Spleen (tissue), 11 donors: ENCODE data around the gene LOX. TPM values are rescaled to one million over a fixed set of nuclear protein-coding genes. Genes with fewer than 3 reads are reported as not detected.

Experiments used
- DNase-seq: peaks from one replicate; pipeline ENCODE4 v3.0.0-alpha.2; 2020
- H3K27ac ChIP-seq, 8 donors: fragments of 200-600 bp; sonication (generic) in 7 of 8; 1 replicate in 4 of 8; 2 replicates in 4 of 8; pipeline versions ENCODE4 v1.5.0 to v1.8.0; 2016 to 2021; ENCODE audit warnings: inconsistent platforms in 4 of 8, mild to moderate bottlenecking in 4 of 8, moderate library complexity in 1 of 8
- H3K27me3 ChIP-seq, 7 donors: fragments of 200-600 bp; sonication (generic) in 6 of 7; replicated peaks in 1 of 7; 1 replicate in 4 of 7; 2 replicates in 3 of 7; pipeline versions ENCODE4 v1.5.0 to v1.8.0; 2016 to 2021; ENCODE audit warnings: inconsistent platforms in 3 of 7, mild to moderate bottlenecking in 1 of 7
- H3K36me3 ChIP-seq, 6 donors: fragments of 200-600 bp; sonication (generic) in 5 of 6; 1 replicate in 4 of 6; 2 replicates in 2 of 6; pipeline versions ENCODE4 v1.5.0 to v1.8.0; 2016 to 2021; ENCODE audit warnings: inconsistent platforms in 2 of 6
- H3K4me1 ChIP-seq, 6 donors: fragments of 200-600 bp; sonication (generic) in 5 of 6; 1 replicate in 3 of 6; 2 replicates in 3 of 6; pipeline versions ENCODE4 v1.5.0 to v1.8.0; 2016 to 2021; ENCODE audit warnings: inconsistent platforms in 3 of 6
- H3K4me3 ChIP-seq, 8 donors: fragments of 200-600 bp; sonication (generic) in 7 of 8; 1 replicate in 4 of 8; 2 replicates in 4 of 8; pipeline versions ENCODE4 v1.5.0 to v1.8.0; 2016 to 2021; ENCODE audit warnings: inconsistent platforms in 4 of 8, mild to moderate bottlenecking in 4 of 8, moderate library complexity in 2 of 8
- H3K9me3 ChIP-seq, 8 donors: fragments of 200-600 bp; sonication (generic) in 7 of 8; 1 replicate in 4 of 8; 2 replicates in 4 of 8; pipeline versions ENCODE4 v1.5.0 to v1.8.0; 2016 to 2021; ENCODE audit warnings: inconsistent platforms in 4 of 8
- POLR2A ChIP-seq, 3 donors: fragments of 450-650 bp; IDR thresholded peaks; one replicate each; pipeline ENCODE4 v1.5.1; 2017; ENCODE audit warnings: antibody characterized with exemption in 3 of 3, mild to moderate bottlenecking in 1 of 3
- POLR2AphosphoS5 ChIP-seq, 3 donors: sonication (generic); formaldehyde crosslinking; IDR thresholded peaks; one replicate each; pipeline ENCODE4 v1.5.1; 2017; ENCODE audit warnings: antibody characterized with exemption in 3 of 3
- WGBS, 5 donors: extraction: QIAGEN DNeasy Blood & Tissue Kit in 3 of 5; methylation state at CpG; one replicate each; pipeline versions ENCODE4 v1.1.5 to v1.1.7; 2013 to 2018; 5-methylcytosine and 5-hydroxymethylcytosine counted together
- intact Hi-C: fragments of 100-400 bp; cut with DNase I; formaldehyde crosslinking; loops from one replicate; pipeline ENCODE4 v1.15.0; 2023; ENCODE audit warnings: low total_unique reads
- polyA plus RNA-seq, 3 donors: library from polyadenylated mRNA; stranded (reverse); fragments of 200-250 nt; gene quantifications; one replicate each; pipeline ENCODE4 v1.2.1, GENCODE V29; 2013
- total RNA-seq, 7 donors: library from RNA; depleted of rRNA in 3 of 7; stranded (reverse); fragments of >200 nt in 3 of 7; fragmentation: NEBNext Ultra II Directional in 4 of 7; extraction: Animal tissue kit (Norgen Biotek cat#: 25700) in 4 of 7; gene quantifications; one replicate each; pipeline versions ENCODE4 v1.1.0 to v1.2.1, GENCODE V29; 2016 to 2021
- TF ChIP-seq, protein P1 (sequence below), 11 experiments: fragments of 200-600 bp in 7 of 11; fragments of 450-650 bp in 4 of 11; sonication (generic) in 4 of 11; IDR thresholded peaks in 8 of 11; conservative IDR thresholded peaks in 3 of 11; 1 replicate in 7 of 11; 2 replicates in 4 of 11; pipeline versions ENCODE4 v1.4.0 to v1.8.0; 2016 to 2021; ENCODE audit warnings: antibody characterized with exemption in 11 of 11, inconsistent platforms in 4 of 11, mild to moderate bottlenecking in 1 of 11
- donor health status: healthy with polysubstance abuse.
- donor health status: DM: no; HTN: no; CAD: no; lungs with moderate emphysema.
- donor health status: DM: no; HTN: no; CAD: no.
- donor health status: Bipolar disorder and iron deficiency.
- donor health status: healthy.
- donor health status: DM: no; HTN: no; CAD: no.
- donor health status: DM: yes; HTN: yes; CAD: no.

LOX gene
- total and polyA plus RNA-seq, 10 donors = 0.96 to 17.4 (median 5.3) TPM

DNA sequence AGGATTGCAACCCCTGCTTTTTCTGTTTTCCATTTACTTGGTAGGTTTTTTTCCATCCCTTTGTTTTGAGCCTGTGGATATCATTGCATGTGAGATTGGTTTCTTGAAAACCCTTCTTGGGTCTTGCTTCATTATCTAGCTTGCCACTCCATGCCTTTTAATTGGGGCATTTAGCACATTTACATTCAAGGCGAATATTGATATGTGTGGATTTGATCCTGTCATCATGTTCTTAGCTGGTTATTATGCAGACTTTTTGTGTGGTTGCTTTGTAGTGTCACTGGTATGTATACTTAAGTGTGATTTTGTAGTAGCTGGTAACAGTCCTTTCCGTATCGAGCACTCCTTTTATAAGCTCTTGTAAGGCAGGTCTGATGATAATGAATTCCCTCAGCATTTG, 26.5 kb downstream of the LOX start:
- Histone ChIP-seq H3K27ac (no peak overlapping the region), H3K4me3 (no peak overlapping the region), H3K27me3 (no peaks in the 10 kb centered on the region), H3K36me3 (no peaks in the 10 kb centered on the region), H3K9me3 (peaks cover 0 to 1% (median 0%) of the 10 kb centered on the region in 8 donors), H3K4me1 (no peaks in the 10 kb centered on the region)
- DNase-seq = no peak
- intact Hi-C loops = no loop called here
- WGBS, 5 donors = 94 to 100% (median 96%) methylated on average over 3 of the region's 3 CpGs
- TF ChIP-seq, protein P1, sequence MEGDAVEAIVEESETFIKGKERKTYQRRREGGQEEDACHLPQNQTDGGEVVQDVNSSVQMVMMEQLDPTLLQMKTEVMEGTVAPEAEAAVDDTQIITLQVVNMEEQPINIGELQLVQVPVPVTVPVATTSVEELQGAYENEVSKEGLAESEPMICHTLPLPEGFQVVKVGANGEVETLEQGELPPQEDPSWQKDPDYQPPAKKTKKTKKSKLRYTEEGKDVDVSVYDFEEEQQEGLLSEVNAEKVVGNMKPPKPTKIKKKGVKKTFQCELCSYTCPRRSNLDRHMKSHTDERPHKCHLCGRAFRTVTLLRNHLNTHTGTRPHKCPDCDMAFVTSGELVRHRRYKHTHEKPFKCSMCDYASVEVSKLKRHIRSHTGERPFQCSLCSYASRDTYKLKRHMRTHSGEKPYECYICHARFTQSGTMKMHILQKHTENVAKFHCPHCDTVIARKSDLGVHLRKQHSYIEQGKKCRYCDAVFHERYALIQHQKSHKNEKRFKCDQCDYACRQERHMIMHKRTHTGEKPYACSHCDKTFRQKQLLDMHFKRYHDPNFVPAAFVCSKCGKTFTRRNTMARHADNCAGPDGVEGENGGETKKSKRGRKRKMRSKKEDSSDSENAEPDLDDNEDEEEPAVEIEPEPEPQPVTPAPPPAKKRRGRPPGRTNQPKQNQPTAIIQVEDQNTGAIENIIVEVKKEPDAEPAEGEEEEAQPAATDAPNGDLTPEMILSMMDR (IDR thresholded peaks at IDR 0.05 in 8 of 11, conservative IDR thresholded peaks at IDR 0.05 in 3 of 11) = no peak
- TF ChIP-seq POLR2A (IDR thresholded peaks at IDR 0.05) = no peak
- no peak for TF ChIP-seq POLR2AphosphoS5 (IDR thresholded peaks at IDR 0.05)

DNA sequence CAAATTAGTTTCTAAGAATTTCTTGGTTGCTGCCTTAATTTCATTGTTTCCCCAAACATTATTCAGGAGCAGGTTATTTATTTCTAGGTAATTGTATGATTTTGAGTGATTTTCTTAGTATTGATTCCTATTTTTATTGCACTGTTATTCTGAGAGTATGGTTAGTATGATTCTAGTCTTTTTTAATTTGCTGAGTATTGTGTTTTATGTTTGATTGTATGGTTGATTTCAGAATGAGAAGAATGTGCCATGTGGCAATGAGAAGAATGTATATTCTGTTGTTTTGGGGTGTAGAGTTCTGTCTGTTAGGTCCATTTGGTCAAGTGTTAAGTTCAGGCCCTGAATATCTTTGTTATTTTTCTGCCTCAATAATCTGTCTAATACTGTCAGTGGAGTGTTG, 27.1 kb downstream of the LOX start:
- intact Hi-C loops = no loop called here
- Histone ChIP-seq H3K27me3 (no peaks in the 10 kb centered on the region), H3K36me3 (no peaks in the 10 kb centered on the region), H3K4me1 (no peaks in the 10 kb centered on the region), H3K27ac (no peak overlapping the region), H3K4me3 (no peak overlapping the region), H3K9me3 (peaks cover 0 to 4% (median 0%) of the 10 kb centered on the region in 8 donors)
- DNase-seq = no peak
- TF ChIP-seq, protein P1 (IDR thresholded peaks at IDR 0.05 in 8 of 11, conservative IDR thresholded peaks at IDR 0.05 in 3 of 11) = no peak
- no peak for TF ChIP-seq POLR2A (IDR thresholded peaks at IDR 0.05)
- TF ChIP-seq POLR2AphosphoS5 (IDR thresholded peaks at IDR 0.05) = no peak

DNA sequence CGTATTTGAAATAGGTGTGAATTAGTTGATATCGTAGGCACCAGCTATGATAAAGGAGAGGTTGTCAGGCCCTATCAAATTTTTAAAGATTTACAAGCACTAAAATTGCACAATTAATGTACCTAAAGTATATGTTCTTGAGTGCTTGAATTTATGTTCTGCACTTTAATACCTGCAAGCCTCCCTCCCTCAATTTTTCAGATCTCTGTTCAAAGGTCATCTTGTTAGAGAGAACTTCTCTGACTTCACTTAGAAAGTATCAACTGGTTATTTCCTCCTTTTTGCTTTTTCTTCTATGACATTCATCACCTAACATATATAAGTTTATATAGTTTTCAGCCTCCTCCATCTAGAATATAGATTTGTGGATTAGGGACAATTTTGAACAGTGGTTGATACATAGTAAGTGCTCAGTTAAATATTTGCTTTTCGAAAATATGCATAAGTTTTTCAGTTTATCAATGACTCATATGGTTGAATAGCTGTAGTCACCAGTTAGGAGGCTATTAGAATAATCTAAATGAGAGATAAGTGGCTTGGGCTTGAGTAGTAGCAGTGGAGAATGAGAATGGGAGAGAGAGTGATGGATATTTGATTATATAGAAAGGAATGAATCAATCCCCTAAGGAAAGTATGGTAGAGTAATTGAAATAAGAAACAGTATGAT, 37.3 kb downstream of the LOX start:
- DNase-seq = no peak
- Histone ChIP-seq H3K4me3 (no peak overlapping the region), H3K27me3 (no peaks in the 10 kb centered on the region), H3K9me3 (peaks cover 0 to 14% (median 9%) of the 10 kb centered on the region in 8 donors), H3K36me3 (peaks cover 0 to 7% (median 2%) of the 10 kb centered on the region in 6 donors), H3K27ac (no peak overlapping the region), H3K4me1 (no peaks in the 10 kb centered on the region)
- WGBS, 5 donors = 88 to 96% (median 91%) methylated on average over 3 of the region's 3 CpGs
- no peak for TF ChIP-seq POLR2AphosphoS5 (IDR thresholded peaks at IDR 0.05)
- intact Hi-C loops = no loop called here

DNA sequence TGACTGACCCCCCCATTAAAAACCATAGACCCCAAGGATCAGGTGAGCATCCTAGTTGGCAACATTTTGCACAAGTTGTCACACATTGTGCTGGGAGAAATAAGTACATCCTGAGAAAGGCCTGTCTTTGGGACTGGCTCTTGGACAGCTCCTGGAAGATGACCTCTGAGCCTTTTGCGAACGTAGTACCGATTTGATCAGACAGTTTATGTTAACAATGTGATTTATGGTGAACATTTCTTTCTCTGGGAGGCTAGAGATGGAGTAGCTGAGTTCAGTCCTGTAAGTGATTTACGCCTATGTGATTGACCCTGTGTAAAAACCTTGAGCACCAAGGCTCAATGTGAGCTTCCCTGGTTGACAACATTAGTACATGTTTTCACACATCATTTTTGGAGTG, 41.7 kb downstream of the LOX start:
- no peak overlapping the region for H3K4me3 ChIP-seq
- no peaks in the 10 kb centered on the region for H3K27me3 ChIP-seq
- intact Hi-C loops = no loop called here
- TF ChIP-seq, protein P1 (IDR thresholded peaks at IDR 0.05 in 8 of 11, conservative IDR thresholded peaks at IDR 0.05 in 3 of 11) = no peak
- no peak for TF ChIP-seq POLR2AphosphoS5 (IDR thresholded peaks at IDR 0.05)
- TF ChIP-seq POLR2A (IDR thresholded peaks at IDR 0.05) = no peak
- DNase-seq = no peak
- H3K36me3 ChIP-seq = peaks cover 0 to 8% (median 3%) of the 10 kb centered on the region in 6 donors
- 72 to 96% (median 83%) methylated on average over 4 of the region's 4 CpGs for WGBS, 5 donors
- H3K27ac ChIP-seq = no peak overlapping the region
- H3K4me1 ChIP-seq = no peaks in the 10 kb centered on the region
- no peaks in the 10 kb centered on the region for H3K9me3 ChIP-seq
